Breast epithelium (tissue), 4 donors: Measurements from ENCODE around the gene URGCP. TPM values are rescaled to one million over a fixed set of nuclear protein-coding genes. Genes with fewer than 3 reads are reported as not detected.

Experiments
- DNase-seq, 2 donors: peaks; one replicate each; pipeline ENCODE4 v3.0.0-alpha.2; 2019; ENCODE audit warnings: low spot score in 2 of 2
- H3K27ac ChIP-seq, 2 donors: fragments of 200-600 bp; sonication (generic) in 1 of 2; one replicate each; pipeline ENCODE4 v1.5.1; 2016 to 2019; ENCODE audit warnings: mild to moderate bottlenecking in 1 of 2
- H3K27me3 ChIP-seq, 2 donors: fragments of 200-600 bp; sonication (generic) in 1 of 2; one replicate each; pipeline versions ENCODE4 v1.5.1 to v1.6.0; 2017 to 2019; ENCODE audit warnings: control low read depth in 1 of 2, mild to moderate bottlenecking in 1 of 2
- H3K36me3 ChIP-seq: fragments of 200-600 bp; one replicate; pipeline ENCODE4 v1.5.1; 2019
- H3K4me1 ChIP-seq, 2 donors: fragments of 200-600 bp; sonication (generic); one replicate each; pipeline ENCODE4 v1.5.1; 2016 to 2019; ENCODE audit warnings: control low read depth in 1 of 2
- H3K4me3 ChIP-seq, 3 donors: fragments of 200-600 bp; sonication (generic); 1 replicate in 2 of 3; 2 replicates in 1 of 3; pipeline ENCODE4 v1.5.1; 2016 to 2019; ENCODE audit warnings: mild to moderate bottlenecking in 3 of 3, moderate library complexity in 2 of 3
- H3K9me3 ChIP-seq, 2 donors: fragments of 200-600 bp; sonication (generic) in 1 of 2; one replicate each; pipeline ENCODE4 v1.5.1; 2016 to 2019; ENCODE audit warnings: control low read depth in 1 of 2
- CTCF ChIP-seq, 3 donors: fragments of 450-650 bp; IDR thresholded peaks; one replicate each; pipeline ENCODE4 v1.5.1; 2016 to 2017; ENCODE audit warnings: antibody characterized with exemption in 3 of 3, mild to moderate bottlenecking in 3 of 3, moderate library complexity in 3 of 3
- POLR2A ChIP-seq: fragments of 450-650 bp; IDR thresholded peaks from one replicate; pipeline ENCODE4 v1.6.1; 2016; ENCODE audit warnings: antibody characterized with exemption, mild to moderate bottlenecking, moderate library complexity
- POLR2AphosphoS5 ChIP-seq, 3 donors: sonication (generic); formaldehyde crosslinking; IDR thresholded peaks; one replicate each; pipeline ENCODE4 v1.6.1; 2017; ENCODE audit warnings: antibody characterized with exemption in 3 of 3
- intact Hi-C: fragments of 100-400 bp; cut with DNase I; formaldehyde crosslinking; loops from one replicate; pipeline ENCODE4 v1.15.1; 2023; ENCODE audit warnings: low total_unique reads
- total RNA-seq, 3 donors: library from RNA; depleted of rRNA; stranded (reverse); fragments of >200 nt; gene quantifications; one replicate each; pipeline ENCODE4 v1.1.0, GENCODE V29; 2016

The URGCP gene
- total RNA-seq, 3 donors from 2014 or later, result 29.2 to 39.2 (median 29.9) TPM

- intact Hi-C loops, result no loop called here
- no peaks in the 10 kb centered on the region for H3K4me1 ChIP-seq
- no peak overlapping the region for H3K4me3 ChIP-seq
- DNase-seq, result no peak
- no peaks in the 10 kb centered on the region for H3K27me3 ChIP-seq
- TF ChIP-seq POLR2AphosphoS5 (IDR thresholded peaks at IDR 0.05) (no peak), CTCF (IDR thresholded peaks at IDR 0.05) (no peak), POLR2A (no peak)
- H3K36me3 ChIP-seq, result no peaks in the 10 kb centered on the region
- no peak overlapping the region for H3K27ac ChIP-seq
- H3K9me3 ChIP-seq, result no peaks in the 10 kb centered on the region
These were observed 22.2 kb downstream of the URGCP start for GRCh38 chr7:43884209-43884608.

- intact Hi-C loops, result no loop called here
These were observed 25.8 kb downstream of the URGCP start for GRCh38 chr7:43880596-43880995.

GRCh38 chr7:43879477-43879876 lies 26.9 kb downstream of the URGCP start:
- Histone ChIP-seq H3K36me3 (peaks cover 6% of the 10 kb centered on the region), H3K9me3 (no peaks in the 10 kb centered on the region), H3K27me3 (no peaks in the 10 kb centered on the region), H3K4me3 (no peak overlapping the region), H3K4me1 (no peaks in the 10 kb centered on the region), H3K27ac (no peak overlapping the region)
- no peak for DNase-seq
- TF ChIP-seq POLR2AphosphoS5 (IDR thresholded peaks at IDR 0.05) (no peak), CTCF (IDR thresholded peaks at IDR 0.05) (no peak), POLR2A (no peak)
- intact Hi-C loops, result no loop called here

More at GRCh38 chr7:43880596-43880995, 25.8 kb downstream of the URGCP start:
- H3K4me3 ChIP-seq, result no peak overlapping the region
- no peak for DNase-seq
- TF ChIP-seq POLR2A, result no peak
- TF ChIP-seq POLR2AphosphoS5 (IDR thresholded peaks at IDR 0.05), result no peak
- no peak for TF ChIP-seq CTCF (IDR thresholded peaks at IDR 0.05)
- H3K27ac ChIP-seq, result no peak overlapping the region
- no peaks in the 10 kb centered on the region for H3K27me3 ChIP-seq
- peaks cover 6% of the 10 kb centered on the region for H3K36me3 ChIP-seq
- no peaks in the 10 kb centered on the region for H3K9me3 ChIP-seq
- no peaks in the 10 kb centered on the region for H3K4me1 ChIP-seq

- no peak for TF ChIP-seq POLR2AphosphoS5 (IDR thresholded peaks at IDR 0.05)
- no peak for TF ChIP-seq POLR2A
- TF ChIP-seq CTCF (IDR thresholded peaks at IDR 0.05), result no peak
- H3K9me3 ChIP-seq, result no peaks in the 10 kb centered on the region
- no peak overlapping the region for H3K27ac ChIP-seq
- peaks cover 6% of the 10 kb centered on the region for H3K36me3 ChIP-seq
- H3K4me1 ChIP-seq, result no peaks in the 10 kb centered on the region
- no peaks in the 10 kb centered on the region for H3K27me3 ChIP-seq
- intact Hi-C loops, result no loop called here
- no peak overlapping the region for H3K4me3 ChIP-seq
- DNase-seq, result no peak
These were observed 27.5 kb downstream of the URGCP start for GRCh38 chr7:43878867-43879266.

- Histone ChIP-seq H3K27me3 (no peaks in the 10 kb centered on the region), H3K9me3 (no peaks in the 10 kb centered on the region), H3K27ac (no peak overlapping the region), H3K4me1 (no peaks in the 10 kb centered on the region), H3K36me3 (peaks cover 6% of the 10 kb centered on the region), H3K4me3 (no peak overlapping the region)
- intact Hi-C loops, result no loop called here
- no peak for DNase-seq
- TF ChIP-seq POLR2AphosphoS5 (IDR thresholded peaks at IDR 0.05) (no peak), CTCF (IDR thresholded peaks at IDR 0.05) (no peak), POLR2A (no peak)
These were observed 28.2 kb downstream of the URGCP start for GRCh38 chr7:43877968-43878864.
